CD4-positive, alpha-beta T cell treated with Interleukin-17A for 1 hour (primary cell): Measurements from ENCODE around the gene VWC2L.

Experiments used
- DNase-seq: peaks from one replicate; pipeline ENCODE4 v3.0.0-alpha.2; 2020

VWC2L gene

GRCh38 chr2:214410918-214411554, at the start of gene VWC2L:
Gene VWC2L, plus strand, starts transcription at chr2:214411054. Its CDS starts 3,140 bp downstream, at chr2:214414194.
- DNase-seq = no peak

GRCh38 chr2:214361116-214361515, 49.7 kb upstream of the VWC2L start:
- no peak for DNase-seq

GRCh38 chr2:214365549-214365948, 45.3 kb upstream of the VWC2L start:
- no peak for DNase-seq

GRCh38 chr2:214367171-214367570, 43.7 kb upstream of the VWC2L start:
- DNase-seq = no peak

- DNase-seq = no peak
These were observed 34.1 kb upstream of the VWC2L start for GRCh38 chr2:214376618-214377285.

- no peak for DNase-seq
These were observed 33.6 kb upstream of the VWC2L start for GRCh38 chr2:214377286-214377624.

GRCh38 chr2:214378455-214379103, 32.3 kb upstream of the VWC2L start:
- no peak for DNase-seq

GRCh38 chr2:214379227-214379626, 31.6 kb upstream of the VWC2L start:
- no peak for DNase-seq

GRCh38 chr2:214380681-214381080, 30.2 kb upstream of the VWC2L start:
- no peak for DNase-seq

- no peak for DNase-seq
These were observed 28.6 kb upstream of the VWC2L start for GRCh38 chr2:214382229-214382628.

GRCh38 chr2:214386720-214387119, 24.1 kb upstream of the VWC2L start:
- no peak for DNase-seq

GRCh38 chr2:214389334-214389733, 21.5 kb upstream of the VWC2L start:
- no peak for DNase-seq

- no peak for DNase-seq
These were observed 17.1 kb upstream of the VWC2L start for GRCh38 chr2:214393796-214394195.

GRCh38 chr2:214395040-214395439, 15.8 kb upstream of the VWC2L start:
- no peak for DNase-seq

- DNase-seq = no peak
These were observed 9.3 kb upstream of the VWC2L start for GRCh38 chr2:214401580-214401979.

GRCh38 chr2:214410128-214410775, 602 bp upstream of the VWC2L start:
- DNase-seq = no peak

GRCh38 chr2:214412679-214413078, 1.8 kb downstream of the VWC2L start:
- DNase-seq = no peak

- no peak for DNase-seq
These were observed 25.6 kb downstream of the VWC2L start for GRCh38 chr2:214436470-214436869.

GRCh38 chr2:214450118-214450894, 39.5 kb downstream of the VWC2L start:
- no peak for DNase-seq

GRCh38 chr2:214451516-214452275, 40.8 kb downstream of the VWC2L start:
- no peak for DNase-seq

- DNase-seq = no peak
These were observed 54.7 kb downstream of the VWC2L start for GRCh38 chr2:214465363-214466146.
